Tibial artery (tissue), 4 donors: ENCODE results near the gene MED14.

Experiments
- DNase-seq, 2 donors: peaks; one replicate each; pipeline ENCODE4 v3.0.0-alpha.2; 2019
- H3K27ac ChIP-seq, 2 donors: fragments of 200-600 bp; sonication (generic) in 1 of 2; 1 replicate in 1 of 2; 2 replicates in 1 of 2; pipeline ENCODE4 v1.5.1; 2018 to 2019; ENCODE audit warnings: mild to moderate bottlenecking in 1 of 2
- H3K27me3 ChIP-seq, 2 donors: fragments of 200-600 bp; sonication (generic) in 1 of 2; one replicate each; pipeline versions ENCODE4 v1.5.1 to v1.6.0; 2016 to 2019
- H3K36me3 ChIP-seq, 3 donors: fragments of 200-600 bp; sonication (generic) in 2 of 3; one replicate each; pipeline ENCODE4 v1.5.1; 2016 to 2019; ENCODE audit warnings: mild to moderate bottlenecking in 2 of 3
- H3K4me1 ChIP-seq, 4 donors: fragments of 200-600 bp; sonication (generic) in 2 of 4; 1 replicate in 3 of 4; 2 replicates in 1 of 4; pipeline ENCODE4 v1.5.1; 2016 to 2019
- H3K4me3 ChIP-seq, 2 donors: fragments of 200-600 bp; sonication (generic) in 1 of 2; 1 replicate in 1 of 2; 2 replicates in 1 of 2; pipeline ENCODE4 v1.5.1; 2018 to 2019; ENCODE audit warnings: mild to moderate bottlenecking in 2 of 2
- H3K9me3 ChIP-seq, 3 donors: fragments of 200-600 bp; sonication (generic) in 1 of 3; one replicate each; pipeline ENCODE4 v1.5.1; 2016 to 2019
- intact Hi-C: fragments of 100-400 bp; cut with DNase I; formaldehyde crosslinking; loops from one replicate; pipeline ENCODE4 v1.15.0; 2023; ENCODE audit warnings: low total_unique reads
- TF ChIP-seq, protein P1 (sequence below), 2 experiments: fragments of 200-600 bp in 1 of 2; fragments of 450-650 bp in 1 of 2; IDR thresholded peaks; one replicate each; pipeline ENCODE4 v1.5.1; 2017 to 2019; ENCODE audit warnings: antibody characterized with exemption in 2 of 2, mild to moderate bottlenecking in 1 of 2, moderate library complexity in 1 of 2

MED14 gene

DNA sequence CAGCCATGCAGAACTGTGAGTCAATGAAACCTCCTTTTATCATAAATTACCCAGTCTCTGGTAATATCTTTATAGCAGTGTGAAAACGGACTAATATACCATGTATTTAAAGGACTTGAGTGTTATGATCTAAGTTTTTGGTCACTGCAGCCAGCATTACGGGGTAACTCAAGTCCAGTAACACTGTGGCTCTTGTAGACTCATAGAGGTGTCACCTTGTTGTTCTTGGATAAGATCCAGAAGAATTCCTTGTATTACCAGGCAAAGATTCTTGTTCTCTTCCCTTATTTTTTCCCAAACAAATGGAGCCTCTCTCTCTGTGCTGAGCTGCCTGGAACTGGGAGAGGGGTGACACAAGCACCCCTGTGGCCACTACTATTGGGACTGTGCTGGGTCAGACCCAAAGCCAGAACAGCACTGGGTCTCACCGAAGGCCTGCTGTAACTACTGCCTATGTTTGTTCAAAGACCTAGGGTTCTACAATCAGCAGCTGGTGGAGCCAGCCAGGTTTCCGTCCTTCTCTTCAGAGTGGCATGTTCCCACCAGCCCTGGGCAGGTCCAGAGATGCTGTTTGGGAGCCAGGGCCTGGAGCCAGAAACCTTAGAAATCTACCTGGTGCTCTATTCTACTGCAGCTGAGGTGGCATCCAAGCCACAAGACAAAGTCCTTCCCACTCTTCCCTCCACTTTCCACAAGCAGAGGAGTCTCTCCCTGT lies 43.7 kb upstream of the MED14 start:
- H3K27ac ChIP-seq, result peak overlapping the region in 1 of 2 donors; percentile 63
- intact Hi-C loops, result no loop called here
- no peaks in the 10 kb centered on the region for H3K9me3 ChIP-seq

DNA sequence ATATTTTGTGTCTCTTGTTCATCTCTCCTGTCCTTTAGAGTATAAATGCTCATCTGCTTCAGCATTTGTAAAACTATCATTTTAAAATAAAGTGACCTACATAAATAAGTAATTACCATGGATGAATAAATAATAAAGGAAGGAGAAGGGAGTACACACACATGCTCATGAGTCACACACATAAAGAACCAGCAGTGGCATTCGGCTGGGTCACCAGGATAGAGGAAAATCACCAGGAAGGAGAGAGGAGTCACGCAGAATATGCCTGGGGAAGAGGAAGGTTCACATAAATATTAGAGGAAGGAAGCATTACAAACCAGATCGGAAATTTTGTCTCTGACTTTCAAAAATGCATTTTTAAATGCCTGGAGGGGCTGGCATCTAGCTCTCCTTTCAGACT lies 38.5 kb upstream of the MED14 start:
- intact Hi-C loops, result no loop called here
- H3K4me3 ChIP-seq, result no peak overlapping the region
- H3K36me3 ChIP-seq, result no peaks in the 10 kb centered on the region
- peaks cover 0 to 27% (median 1%) of the 10 kb centered on the region in 4 donors for H3K4me1 ChIP-seq
- DNase-seq, result no peak
- H3K27ac ChIP-seq, result peak overlapping the region; percentile 54 to 69
- TF ChIP-seq, protein P1, sequence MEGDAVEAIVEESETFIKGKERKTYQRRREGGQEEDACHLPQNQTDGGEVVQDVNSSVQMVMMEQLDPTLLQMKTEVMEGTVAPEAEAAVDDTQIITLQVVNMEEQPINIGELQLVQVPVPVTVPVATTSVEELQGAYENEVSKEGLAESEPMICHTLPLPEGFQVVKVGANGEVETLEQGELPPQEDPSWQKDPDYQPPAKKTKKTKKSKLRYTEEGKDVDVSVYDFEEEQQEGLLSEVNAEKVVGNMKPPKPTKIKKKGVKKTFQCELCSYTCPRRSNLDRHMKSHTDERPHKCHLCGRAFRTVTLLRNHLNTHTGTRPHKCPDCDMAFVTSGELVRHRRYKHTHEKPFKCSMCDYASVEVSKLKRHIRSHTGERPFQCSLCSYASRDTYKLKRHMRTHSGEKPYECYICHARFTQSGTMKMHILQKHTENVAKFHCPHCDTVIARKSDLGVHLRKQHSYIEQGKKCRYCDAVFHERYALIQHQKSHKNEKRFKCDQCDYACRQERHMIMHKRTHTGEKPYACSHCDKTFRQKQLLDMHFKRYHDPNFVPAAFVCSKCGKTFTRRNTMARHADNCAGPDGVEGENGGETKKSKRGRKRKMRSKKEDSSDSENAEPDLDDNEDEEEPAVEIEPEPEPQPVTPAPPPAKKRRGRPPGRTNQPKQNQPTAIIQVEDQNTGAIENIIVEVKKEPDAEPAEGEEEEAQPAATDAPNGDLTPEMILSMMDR (IDR thresholded peaks at IDR 0.05), result no peak
- no peaks in the 10 kb centered on the region for H3K9me3 ChIP-seq
- H3K27me3 ChIP-seq, result no peaks in the 10 kb centered on the region

More for the DNA sequence above, 43.7 kb upstream of the MED14 start:
- Histone ChIP-seq H3K4me3 (no peak overlapping the region), H3K4me1 (peaks cover 0 to 31% (median 1%) of the 10 kb centered on the region in 4 donors), H3K27me3 (no peaks in the 10 kb centered on the region), H3K36me3 (no peaks in the 10 kb centered on the region)
- no peak for DNase-seq
- TF ChIP-seq, protein P1 (IDR thresholded peaks at IDR 0.05), result no peak

DNA sequence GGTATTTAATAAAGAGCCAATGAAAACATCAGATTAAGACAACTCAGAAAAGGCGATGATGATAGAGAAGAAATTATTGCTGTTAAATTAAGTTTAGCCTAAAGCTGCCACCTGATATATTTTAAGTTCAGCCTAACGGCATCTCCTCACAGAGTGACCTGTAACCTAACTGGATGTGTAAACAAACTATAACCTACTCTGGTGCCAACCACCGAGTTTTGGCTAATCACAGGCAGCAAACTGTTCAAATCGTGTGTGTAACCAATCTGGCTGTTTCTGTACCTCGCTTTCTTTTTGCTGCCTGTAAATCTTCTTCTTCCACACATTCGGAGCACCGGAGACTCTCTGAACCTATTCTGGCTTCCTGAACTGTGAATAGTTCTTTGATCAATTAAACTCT lies 37.8 kb upstream of the MED14 start:
- peak overlapping the region; percentile 54 to 69 for H3K27ac ChIP-seq
- DNase-seq, result no peak
- TF ChIP-seq, protein P1 (IDR thresholded peaks at IDR 0.05), result no peak
- intact Hi-C loops, result no loop called here
- H3K4me3 ChIP-seq, result no peak overlapping the region
- H3K27me3 ChIP-seq, result no peaks in the 10 kb centered on the region
- H3K36me3 ChIP-seq, result no peaks in the 10 kb centered on the region
- peaks cover 0 to 23% (median 1%) of the 10 kb centered on the region in 4 donors for H3K4me1 ChIP-seq
- H3K9me3 ChIP-seq, result no peaks in the 10 kb centered on the region

DNA sequence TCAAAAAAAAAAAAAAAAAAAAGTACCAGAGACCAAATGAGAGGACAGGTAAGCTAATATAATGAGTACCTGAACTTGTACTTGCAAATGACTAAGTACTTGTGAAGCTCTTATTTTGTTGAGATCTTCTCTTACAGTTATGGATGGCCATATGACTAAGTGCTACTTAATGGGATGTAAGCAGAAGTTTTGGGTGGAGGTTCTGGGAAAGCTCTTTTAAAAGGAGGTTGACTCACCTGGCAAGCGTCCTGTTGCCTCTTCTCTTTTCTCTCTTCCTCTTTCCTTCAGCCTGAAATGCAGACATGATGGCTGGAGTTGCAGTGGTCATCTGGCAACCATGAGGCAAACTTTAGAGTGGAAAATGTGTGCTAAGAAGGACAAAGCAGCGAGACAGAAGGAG lies 36.9 kb upstream of the MED14 start:
- H3K9me3 ChIP-seq, result no peaks in the 10 kb centered on the region
- peak overlapping the region in 1 of 2 donors; percentile 54 for H3K27ac ChIP-seq
- H3K4me3 ChIP-seq, result no peak overlapping the region
- intact Hi-C loops, result no loop called here
- TF ChIP-seq, protein P1 (IDR thresholded peaks at IDR 0.05), result no peak
- no peaks in the 10 kb centered on the region for H3K27me3 ChIP-seq
- DNase-seq, result no peak
- peaks cover 0 to 23% (median 1%) of the 10 kb centered on the region in 4 donors for H3K4me1 ChIP-seq
- no peaks in the 10 kb centered on the region for H3K36me3 ChIP-seq

DNA sequence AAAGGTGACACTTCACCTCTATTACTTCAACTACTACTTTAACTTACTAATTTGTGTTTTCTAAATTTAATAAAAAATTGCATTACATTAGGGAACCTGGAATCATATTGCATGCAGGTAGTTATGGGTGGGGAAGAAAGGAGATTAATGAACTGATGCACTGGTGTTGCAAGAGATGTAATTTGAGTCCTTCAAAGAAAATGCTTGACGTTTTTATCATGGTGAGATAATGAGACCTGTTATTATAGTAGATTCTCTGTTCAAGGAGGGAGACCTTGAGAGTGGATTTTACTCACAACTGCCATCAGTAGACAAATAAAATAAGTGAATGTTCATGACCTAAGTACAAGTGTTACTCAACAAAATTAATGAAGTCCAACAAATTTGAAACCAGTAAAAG lies 26.4 kb upstream of the MED14 start:
- peaks cover 0 to 6% (median 0%) of the 10 kb centered on the region in 4 donors for H3K4me1 ChIP-seq
- H3K4me3 ChIP-seq, result no peak overlapping the region
- TF ChIP-seq, protein P1 (IDR thresholded peaks at IDR 0.05), result no peak
- DNase-seq, result no peak
- H3K36me3 ChIP-seq, result no peaks in the 10 kb centered on the region
- H3K27ac ChIP-seq, result no peak overlapping the region
- H3K9me3 ChIP-seq, result no peaks in the 10 kb centered on the region
- no peaks in the 10 kb centered on the region for H3K27me3 ChIP-seq
- intact Hi-C loops, result no loop called here
